ENCODE measurements around the gene MBTD1.
"Not testable (repeated sequence)": the region's sequence is repeated elsewhere in the genome, so short reads cannot be mapped to it uniquely, and the experiment has no call there.

The MBTD1 gene

GRCh38 chr17:51259564-51260236 is at the start of gene MBTD1:
Gene MBTD1 (minus strand): TSS chr17:51260049. CDS start chr17:51225161, 34,888 bp downstream.
- peak within 1 kb of the TSS; percentile 86 for H3K4me3 ChIP-seq
- TF ChIP-seq CTCF (IDR thresholded peaks at IDR 0.05), result no peak
- peak; percentile 96 for DNase-seq (ENCODE audit: low spot score)

GRCh38 chr17:51305182-51305581 is 45.3 kb upstream of the MBTD1 start:
- Histone ChIP-seq H3K4me3 (no peak overlapping the region), H3K27ac (no peak overlapping the region)
- DNase-seq (ENCODE audit: low spot score), result no peak
- no peak for TF ChIP-seq CTCF (IDR thresholded peaks at IDR 0.05)

More at GRCh38 chr17:51259564-51260236, at the start of gene MBTD1:
- peak within 1 kb of the TSS; percentile 93 to 97 for H3K27ac ChIP-seq

- Histone ChIP-seq H3K4me3 (no peak overlapping the region), H3K27ac (no peak overlapping the region)
- no peak for TF ChIP-seq CTCF (IDR thresholded peaks at IDR 0.05)
- DNase-seq (ENCODE audit: low spot score), result no peak
Measured at GRCh38 chr17:51299859-51300258, 40.0 kb upstream of the MBTD1 start.

GRCh38 chr17:51298508-51299371 is 38.9 kb upstream of the MBTD1 start:
- TF ChIP-seq CTCF (IDR thresholded peaks at IDR 0.05), result peak; percentile 36
- no peak for DNase-seq (ENCODE audit: low spot score)
- no peak overlapping the region for H3K27ac ChIP-seq
- no peak overlapping the region for H3K4me3 ChIP-seq

GRCh38 chr17:51294338-51294737 is 34.5 kb upstream of the MBTD1 start:
- not testable (repeated sequence) for DNase-seq (ENCODE audit: low spot score); H3K27ac ChIP-seq; H3K4me3 ChIP-seq

GRCh38 chr17:51289696-51290111 is 29.9 kb upstream of the MBTD1 start:
- DNase-seq (ENCODE audit: low spot score), result no peak
- Histone ChIP-seq H3K4me3 (no peak overlapping the region), H3K27ac (no peak overlapping the region)
- no peak for TF ChIP-seq CTCF (IDR thresholded peaks at IDR 0.05)

GRCh38 chr17:51287412-51287811 is 27.6 kb upstream of the MBTD1 start:
- DNase-seq (ENCODE audit: low spot score), result no peak
- no peak for TF ChIP-seq CTCF (IDR thresholded peaks at IDR 0.05)
- Histone ChIP-seq H3K27ac (no peak overlapping the region), H3K4me3 (no peak overlapping the region)
